ENCODE results near the gene LIN54.
"Not testable (repeated sequence)": the region's sequence is repeated elsewhere in the genome, so short reads cannot be mapped to it uniquely, and the experiment has no call there.

Gene LIN54

DNA sequence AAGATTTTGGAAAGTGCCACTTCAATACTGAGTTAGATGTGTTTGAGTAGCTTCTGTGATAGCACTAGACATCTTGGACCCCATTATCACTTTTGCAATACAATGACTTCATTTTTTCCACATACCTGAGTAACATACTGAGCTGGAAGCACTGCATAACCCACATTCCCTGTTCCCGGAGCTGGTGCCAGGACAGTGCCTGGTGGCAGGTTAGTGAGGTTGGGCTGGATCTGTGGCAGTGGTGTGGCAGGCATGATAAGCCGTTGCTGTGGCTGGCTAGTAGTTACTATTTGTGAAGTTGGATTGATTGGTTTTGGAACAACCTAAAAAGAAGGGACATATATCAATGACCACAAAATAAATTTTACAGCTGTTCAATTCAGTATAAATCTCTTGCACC lies 71.2 kb downstream of the LIN54 start:
- no peak for DNase-seq (ENCODE audit: low read depth)

GRCh38 chr4:82934441-82934840 lies 76.2 kb downstream of the LIN54 start:
- DNase-seq (ENCODE audit: low read depth) = no peak

GRCh38 chr4:82930848-82931755 lies 79.5 kb downstream of the LIN54 start:
- no peak for DNase-seq (ENCODE audit: low read depth)

GRCh38 chr4:82921795-82922194 lies 88.8 kb downstream of the LIN54 start:
- DNase-seq (ENCODE audit: low read depth) = no peak

DNA sequence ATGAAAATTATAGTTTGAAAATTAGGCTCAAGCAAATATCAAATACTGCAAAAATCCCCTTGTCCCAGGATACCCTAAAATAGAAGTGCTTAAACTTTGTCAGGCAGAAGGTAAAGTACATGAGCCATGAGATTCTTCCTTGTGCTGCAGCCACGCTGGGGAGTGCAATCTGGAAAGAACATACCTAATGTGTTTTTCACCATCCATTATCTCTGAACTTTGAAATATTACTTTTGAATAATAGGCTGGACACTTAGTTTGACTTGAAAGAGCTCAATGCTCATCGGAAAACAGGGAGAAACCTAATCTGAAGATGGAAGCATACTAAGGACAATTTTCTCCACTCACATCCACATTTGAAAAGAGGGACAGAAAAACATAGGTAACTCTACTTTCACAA lies 91.2 kb downstream of the LIN54 start:
- no peak for DNase-seq (ENCODE audit: low read depth)

GRCh38 chr4:82918091-82918490 lies 92.5 kb downstream of the LIN54 start:
- DNase-seq (ENCODE audit: low read depth) = no peak

- DNase-seq (ENCODE audit: low read depth) = not testable (repeated sequence)
These were observed 96.7 kb downstream of the LIN54 start for GRCh38 chr4:82913968-82914367.

DNA sequence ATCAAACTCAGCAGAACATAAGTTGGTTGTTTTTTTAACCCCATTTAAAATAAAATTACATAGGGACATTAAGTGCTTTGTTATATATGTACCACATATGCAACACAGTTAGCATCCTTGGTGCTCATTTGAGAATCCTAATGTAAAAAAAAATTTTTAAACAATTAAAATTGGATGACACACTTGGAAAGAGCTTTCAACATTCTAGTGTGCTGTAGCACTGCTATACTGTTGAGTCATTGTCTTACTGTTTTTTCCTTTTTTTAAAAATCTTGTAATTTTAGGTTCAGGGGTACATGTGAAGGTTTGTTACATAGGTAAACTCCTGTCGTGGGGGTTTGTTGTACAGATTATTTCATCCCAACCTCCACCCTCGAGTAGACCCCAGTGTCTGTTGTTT lies 97.3 kb downstream of the LIN54 start:
- no peak for DNase-seq (ENCODE audit: low read depth)

DNA sequence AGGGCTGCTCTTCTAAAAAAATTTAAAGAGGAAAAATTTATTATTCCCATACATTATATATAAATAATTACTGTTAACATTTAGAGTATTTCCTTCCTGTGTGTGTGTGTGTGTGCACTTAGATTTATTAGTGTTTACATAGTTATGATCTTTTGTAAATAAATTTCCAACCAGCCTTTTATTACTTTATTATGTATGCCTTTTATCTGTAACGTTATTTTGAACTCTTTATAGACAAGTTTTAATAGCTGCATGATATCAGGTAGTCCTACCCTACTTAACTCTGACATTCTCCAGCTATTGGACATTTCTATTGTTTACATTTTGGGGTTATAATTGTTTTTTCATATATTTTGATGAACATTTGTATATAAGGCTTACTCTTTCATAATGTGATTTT lies 101.3 kb downstream of the LIN54 start:
- no peak for DNase-seq (ENCODE audit: low read depth)

DNA sequence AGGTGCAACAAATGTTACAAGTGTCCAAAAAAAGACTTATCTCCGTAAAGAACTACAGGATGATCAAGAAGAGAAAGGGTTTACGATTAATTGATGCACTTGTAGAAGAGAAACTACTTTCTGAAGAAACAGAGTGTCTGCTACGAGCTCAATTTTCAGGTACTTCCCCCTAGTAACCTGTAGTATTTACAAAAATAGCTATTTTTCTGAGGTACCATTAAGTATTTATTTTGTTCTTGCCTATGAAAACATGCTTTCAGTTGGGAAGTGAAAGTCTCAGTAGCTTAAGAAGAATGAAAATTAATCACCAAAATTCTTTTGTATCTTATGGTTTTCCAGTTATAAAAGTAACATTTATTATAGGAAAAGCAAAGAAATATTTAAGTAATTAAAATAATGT lies 104.2 kb downstream of the LIN54 start:
- DNase-seq (ENCODE audit: low read depth) = no peak

GRCh38 chr4:82905205-82905604 lies 105.4 kb downstream of the LIN54 start:
- no peak for DNase-seq (ENCODE audit: low read depth)

- no peak for DNase-seq (ENCODE audit: low read depth)
These were observed 106.9 kb downstream of the LIN54 start for GRCh38 chr4:82903737-82904136.

GRCh38 chr4:82901183-82901718 lies 109.4 kb downstream of the LIN54 start:
- no peak for DNase-seq (ENCODE audit: low read depth)

DNA sequence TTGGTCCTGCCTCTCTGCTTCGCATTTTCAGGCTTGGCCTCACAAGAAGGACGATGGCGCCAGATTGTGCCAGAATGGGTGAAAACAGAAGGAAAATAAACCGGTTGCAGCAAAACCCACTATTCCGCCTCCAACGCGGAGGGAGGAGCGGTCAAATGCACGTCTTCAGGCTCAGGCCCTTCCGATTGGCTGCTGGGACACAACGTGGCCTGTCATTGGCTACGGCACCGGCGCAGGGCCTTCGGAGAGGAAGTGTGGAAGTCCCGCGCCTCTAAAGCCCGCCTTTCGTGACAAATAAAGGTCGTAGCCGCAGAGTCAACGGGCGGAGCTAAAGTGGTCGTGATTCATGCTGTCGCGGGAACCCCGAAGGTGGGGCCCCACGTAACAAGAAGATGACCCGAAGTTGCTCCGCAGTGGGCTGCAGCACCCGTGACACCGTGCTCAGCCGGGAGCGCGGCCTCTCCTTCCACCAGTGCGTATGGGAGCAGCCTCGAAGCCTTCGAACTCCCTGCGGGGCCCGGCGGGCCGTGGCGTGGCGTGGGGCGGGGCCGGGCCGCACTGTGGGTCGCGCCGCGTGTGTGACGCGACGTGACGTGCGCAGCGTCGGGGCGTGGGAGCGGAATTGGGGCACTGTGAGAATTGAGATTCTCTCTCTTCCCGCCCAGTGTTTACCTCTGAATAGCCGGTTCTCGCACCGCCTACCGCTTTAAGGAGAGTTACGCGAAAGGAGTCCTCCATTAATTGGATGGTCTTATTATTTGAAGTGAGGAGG lies 110.0 kb downstream of the LIN54 start, which contains the start of gene THAP9:
THAP9 (plus strand) TSS at position 325 of the 772 bp plus-strand sequence; CDS start at position 393, 68 bp downstream.
- DNase-seq (ENCODE audit: low read depth) = peak; percentile 100

- DNase-seq (ENCODE audit: low read depth) = no peak
These were observed 110.6 kb downstream of the LIN54 start for GRCh38 chr4:82900066-82900410.

DNA sequence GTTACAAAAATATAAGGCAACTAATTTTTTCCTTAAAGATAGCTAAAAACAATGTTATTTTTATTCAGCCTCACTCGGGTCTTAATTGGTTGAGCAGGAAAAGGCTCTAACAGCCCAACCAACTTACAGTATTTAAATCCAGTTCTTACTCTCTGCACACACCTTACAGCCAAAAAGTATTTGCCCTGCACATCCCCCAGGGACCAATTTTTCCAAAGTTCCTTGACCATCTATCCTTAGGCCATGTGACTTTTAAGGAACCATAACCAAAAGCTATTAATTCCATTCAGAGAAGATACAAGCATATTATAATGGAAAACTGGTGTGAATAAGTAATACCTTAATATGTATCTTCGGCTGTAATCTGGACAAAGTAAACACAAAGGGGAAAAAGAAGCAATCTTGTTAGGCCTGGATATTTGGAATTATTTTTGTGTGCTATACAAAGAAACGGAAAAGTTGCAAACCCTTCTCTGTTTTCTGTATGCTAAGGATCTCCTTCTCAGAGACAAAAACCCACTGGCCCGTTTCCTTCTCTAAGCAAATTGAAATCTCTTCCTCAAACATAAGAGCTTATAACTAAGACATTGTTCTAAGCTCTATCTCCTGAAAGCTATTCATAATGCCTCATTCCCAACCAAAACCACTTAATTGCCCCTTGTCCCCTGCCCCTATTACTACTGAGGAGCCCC lies 111.1 kb downstream of the LIN54 start:
- DNase-seq (ENCODE audit: low read depth) = no peak

DNA sequence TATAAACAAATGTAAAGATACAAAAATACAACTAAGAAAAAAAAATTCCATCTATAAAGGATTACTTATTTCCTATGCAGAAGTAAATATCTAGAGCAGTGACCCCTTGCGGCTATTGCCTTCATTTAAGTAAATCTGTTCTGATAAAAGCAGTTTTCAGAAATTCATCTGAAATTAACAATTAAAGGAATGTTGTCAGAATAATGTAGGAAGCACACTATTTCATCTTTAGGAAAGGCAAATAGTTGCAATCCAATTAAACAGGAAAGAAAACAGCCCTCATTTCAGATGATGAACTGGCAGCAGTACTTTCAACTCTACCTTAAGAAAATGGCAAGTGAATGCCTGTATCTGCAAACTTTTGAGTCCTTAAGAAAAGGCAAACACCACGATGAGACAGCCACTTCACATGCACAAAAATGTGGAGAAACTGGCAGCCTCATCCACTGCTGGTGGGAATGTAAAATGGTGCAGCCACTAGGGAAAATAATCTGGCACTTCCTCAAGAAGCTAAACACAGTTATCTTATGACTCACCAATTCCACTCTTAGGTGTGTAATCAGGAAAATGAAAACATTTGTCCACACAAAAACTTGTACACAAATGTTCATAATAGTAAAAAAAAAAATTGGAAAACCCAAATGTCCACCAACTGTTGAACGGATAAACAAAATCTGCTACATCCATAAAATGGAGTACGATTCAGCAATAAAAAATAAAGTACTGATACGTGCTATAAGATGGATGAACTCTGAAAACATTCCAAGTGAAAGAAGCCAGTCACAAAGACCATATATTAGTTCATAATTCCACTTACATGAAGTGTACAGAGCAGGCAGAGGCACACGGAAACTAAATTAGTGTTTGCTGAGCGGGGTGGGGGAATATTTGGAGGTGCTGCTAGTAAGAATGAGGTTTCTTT lies 112.0 kb downstream of the LIN54 start:
- peak; percentile 87 for DNase-seq (ENCODE audit: low read depth)

GRCh38 chr4:82896755-82897154 lies 113.9 kb downstream of the LIN54 start:
- no peak for DNase-seq (ENCODE audit: low read depth)

GRCh38 chr4:82893942-82894341 lies 116.7 kb downstream of the LIN54 start:
- no peak for DNase-seq (ENCODE audit: low read depth)

- DNase-seq (ENCODE audit: low read depth) = no peak
These were observed 118.2 kb downstream of the LIN54 start for GRCh38 chr4:82892467-82892802.

GRCh38 chr4:82891707-82892466 lies 118.7 kb downstream of the LIN54 start:
- no peak for DNase-seq (ENCODE audit: low read depth)
